HepG2 (cell line): Measurements from ENCODE around the gene ALDH4A1. TPM values are rescaled to one million over a fixed set of nuclear protein-coding genes. Genes with fewer than 3 reads are reported as not detected.

Experiments
- ATAC-seq: fragments of 200-7000 bp; cut with Tn5 transposase; 3 replicates; pipeline ENCODE4 v1.9.1; 2020; ENCODE audit warnings: mild to moderate bottlenecking, moderate library complexity
- BruUV-seq: library from RNA; stranded (reverse); fragments of 400-500 nt; replicated peaks from 2 replicates; lab custom pipeline; 2021; lab: Mats Ljungman, UMichigan
- CTCF ChIA-PET: fragments of 300-600 bp; formaldehyde crosslinking; extraction: SDS; loops from one replicate; lab custom pipeline; 2021; ENCODE audit warnings: low total read pairs, inconsistent platforms, low intra/inter-chr PET ratio; lab: Yijun Ruan, JAX
- POLR2A ChIA-PET: fragments of 350-600 bp; sonication (Branson Sonifier 250); formaldehyde crosslinking; loops from one replicate; lab custom pipeline; 2020; ENCODE audit warnings: antibody characterized with exemption, inconsistent platforms; lab: Yijun Ruan, JAX
- DNase-seq: peaks from one replicate; pipeline ENCODE4 v3.0.0-alpha.2; 2015; ENCODE audit warnings: low spot score
- FAIRE-seq: peaks from 3 replicates; lab custom pipeline; 2011; peaks lifted over from hg19 to GRCh38; lab: Jason Lieb, UNC
- H2AFZ ChIP-seq: one replicate; pipeline ENCODE4 v1.6.1; 2011; ENCODE audit warnings: low read length, inconsistent platforms
- H3K27ac ChIP-seq: fragments of 300-600 bp; 3 replicates; pipeline ENCODE4 v1.8.0; 2011; ENCODE audit warnings: mixed run types, mild to moderate bottlenecking, mixed read lengths, low read length, inconsistent platforms; ENCODE audit not compliant: insufficient read depth; ENCODE audit errors: extremely low read length
- H3K27me3 ChIP-seq, 2 experiments: fragments of 200-600 bp in 1 of 2; 2 replicates in 1 of 2; 3 replicates in 1 of 2; pipeline versions ENCODE4 v1.6.0 to v1.8.0; 2011; ENCODE audit warnings: low read length in 2 of 2, mild to moderate bottlenecking in 2 of 2, moderate library complexity in 2 of 2, inconsistent platforms in 1 of 2; ENCODE audit not compliant: insufficient read depth in 2 of 2, control insufficient read depth in 1 of 2
- H3K36me3 ChIP-seq, 2 experiments: fragments of 200-600 bp in 1 of 2; replicated peaks in 1 of 2; 2 replicates in 1 of 2; 3 replicates in 1 of 2; pipeline versions ENCODE4 v1.5.1 to v1.8.0; 2011; ENCODE audit warnings: low read length in 2 of 2, inconsistent platforms in 1 of 2; ENCODE audit not compliant: insufficient read depth in 2 of 2, control insufficient read depth in 1 of 2
- H3K4me1 ChIP-seq: 2 replicates; pipeline ENCODE4 v1.5.1; 2012; ENCODE audit warnings: low read length, inconsistent platforms; ENCODE audit not compliant: insufficient read depth
- H3K4me2 ChIP-seq: 2 replicates; pipeline ENCODE4 v1.6.0; 2011; ENCODE audit warnings: low read depth, low read length, inconsistent platforms
- H3K4me3 ChIP-seq, 3 experiments: fragments of 200-600 bp in 1 of 3; sonication (generic), shearing (Covaris generic) in 1 of 3; replicated peaks in 1 of 3; 2 replicates each; pipeline ENCODE4 v1.5.1; 2011 to 2016; ENCODE audit warnings: low read length in 3 of 3, inconsistent platforms in 2 of 3, low read depth in 2 of 3, mild to moderate bottlenecking in 2 of 3, control low read depth in 1 of 3, mixed read lengths in 1 of 3; ENCODE audit not compliant: insufficient read depth in 1 of 3
- H3K79me2 ChIP-seq: one replicate; pipeline ENCODE4 v1.6.1; 2011; ENCODE audit warnings: low read length, inconsistent platforms; ENCODE audit not compliant: insufficient read depth
- H3K9ac ChIP-seq: 2 replicates; pipeline ENCODE4 v1.6.0; 2011; ENCODE audit warnings: mild to moderate bottlenecking, low read depth, low read length, inconsistent platforms; ENCODE audit not compliant: insufficient read depth
- H3K9me3 ChIP-seq: 2 replicates; pipeline ENCODE4 v1.5.1; 2012; ENCODE audit warnings: mild to moderate bottlenecking, low read length
- H4K20me1 ChIP-seq: 2 replicates; pipeline ENCODE4 v1.6.0; 2011; ENCODE audit warnings: inconsistent platforms, mild to moderate bottlenecking, low read length, moderate library complexity; ENCODE audit not compliant: insufficient read depth
- CBX2 ChIP-seq, 2 experiments: fragments of 200-600 bp in 1 of 2; sonication (generic); formaldehyde crosslinking in 1 of 2; IDR thresholded peaks; 2 replicates each; pipeline versions ENCODE4 v1.7.0 to v1.8.1; 2018 to 2022; ENCODE audit warnings: low read depth in 2 of 2, low read length in 1 of 2, mild to moderate bottlenecking in 1 of 2, missing genetic modification reagents in 1 of 2
- HDAC6 ChIP-seq: fragments of 200-600 bp; sonication (generic); IDR thresholded peaks from 2 replicates; pipeline ENCODE4 v1.7.0; 2017; ENCODE audit warnings: mild to moderate bottlenecking, antibody characterized with exemption, low read length, low read depth
- KMT2A ChIP-seq: sonication (generic); formaldehyde crosslinking; IDR thresholded peaks from 2 replicates; pipeline ENCODE4 v1.4.0; 2020; ENCODE audit warnings: missing genetic modification reagents
- PHF21A ChIP-seq: sonication (generic); formaldehyde crosslinking; IDR thresholded peaks from 2 replicates; pipeline ENCODE4 v1.5.0; 2020; ENCODE audit warnings: mild to moderate bottlenecking, missing genetic modification reagents
- POLR2AphosphoS5 ChIP-seq: IDR thresholded peaks from 2 replicates; pipeline ENCODE4 v1.6.1; 2012; ENCODE audit warnings: low read depth, low read length
- SALL1 ChIP-seq: sonication (generic); formaldehyde crosslinking; IDR thresholded peaks from 2 replicates; pipeline ENCODE4 v1.8.0; 2022; ENCODE audit warnings: mild to moderate bottlenecking, missing genetic modification reagents
- TFE3 ChIP-seq: IDR thresholded peaks from 2 replicates; pipeline ENCODE4 v1.6.1; 2016
- ZC3H13 ChIP-seq: sonication (generic); formaldehyde crosslinking; IDR thresholded peaks from 2 replicates; pipeline ENCODE4 v1.8.1; 2023; ENCODE audit warnings: mild to moderate bottlenecking, missing genetic modification reagents, moderate library complexity
- ZNF570 ChIP-seq: sonication (generic); formaldehyde crosslinking; IDR thresholded peaks from 2 replicates; pipeline ENCODE4 v1.4.0; 2020; ENCODE audit warnings: mild to moderate bottlenecking, missing genetic modification reagents, borderline replicate concordance
- ZNF619 ChIP-seq: sonication (generic); formaldehyde crosslinking; IDR thresholded peaks from 2 replicates; pipeline ENCODE4 v1.4.0; 2020; ENCODE audit warnings: mild to moderate bottlenecking, missing genetic modification reagents
- WGBS: methylation state at CpG from one replicate; pipeline ENCODE4 v1.1.6; 2017; ENCODE audit warnings: low lambda C conversion rate; 5-methylcytosine and 5-hydroxymethylcytosine counted together
- in situ Hi-C: cut with HindIII; loops from 2 replicates; pipeline ENCODE4 v1.10.0; 2017; ENCODE audit warnings: low pct_unique_long_range_greater_than_20kb; ENCODE audit not compliant: extremely low pct_ligation_motif_present
- intact Hi-C: fragments of 100-400 bp; cut with micrococcal nuclease; formaldehyde crosslinking; loops from one replicate; pipeline ENCODE4 v1.10.0; 2022; ENCODE audit not compliant: unreplicated experiment
- polyA plus RNA-seq, 8 experiments: library from polyadenylated mRNA; depleted of rRNA in 3 of 8; stranded (reverse) in 7 of 8; unstranded in 1 of 8; fragments of >200 nt; fragmentation: Illumina TruSeq in 4 of 8; extraction: Trizol in 4 of 8; gene quantifications; 2 replicates each; pipeline versions ENCODE4 v1.2.1 to v1.2.3, GENCODE V29; 2011 to 2016; ENCODE audit warnings: low read depth in 4 of 8, missing spikeins in 1 of 8, mixed read lengths in 1 of 8; ENCODE audit not compliant: insufficient read depth in 1 of 8
- total RNA-seq, 5 experiments: library from RNA; depleted of rRNA; stranded (reverse); fragments of >200 nt; fragmentation: Illumina TruSeq; extraction: Trizol; gene quantifications; 2 replicates each; pipeline ENCODE4 v1.2.3, GENCODE V29; 2016; ENCODE audit warnings: low read depth in 1 of 5
- TF ChIP-seq, protein P1 (sequence below): sonication (generic); formaldehyde crosslinking; IDR thresholded peaks from 2 replicates; pipeline ENCODE4 v1.4.0; 2020; ENCODE audit warnings: missing genetic modification reagents, borderline replicate concordance

Gene ALDH4A1
- total and polyA plus RNA-seq, 2 of the 13 experiments (the other 11 are each of a cell fraction or from before 2014, with no cell fraction given): 76.4 to 240 TPM

DNA sequence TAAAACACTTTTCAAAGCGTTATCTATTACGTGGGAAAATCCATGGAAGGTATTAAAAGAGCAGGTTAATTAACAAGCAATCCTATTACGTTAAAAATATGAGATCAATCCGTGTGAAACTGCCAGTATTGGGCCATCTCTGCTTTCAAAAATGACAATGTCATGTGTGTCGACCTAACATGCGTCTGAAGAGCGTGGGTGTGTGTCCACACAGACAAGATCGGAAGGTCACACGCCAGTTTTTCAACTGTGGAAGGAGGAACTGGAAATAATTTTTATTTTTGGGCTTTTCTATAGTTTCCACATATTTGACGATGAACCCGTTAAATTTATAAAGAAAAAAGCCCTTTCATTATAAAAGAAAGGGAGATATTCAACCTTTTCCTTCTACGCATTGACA lies 17.6 kb upstream of the ALDH4A1 start (continued):
- TF ChIP-seq TFE3: no peak

GRCh38 chr1:18919197-18919905 lies 17.0 kb upstream of the ALDH4A1 start:
- Histone ChIP-seq H3K4me2 (no peak overlapping the region), H3K79me2 (peaks cover 7% of the 10 kb centered on the region), H2AFZ (no peak overlapping the region), H4K20me1 (no peaks in the 10 kb centered on the region; the same call in 1 of the 2 replicates), H3K4me3 (no peak overlapping the region), H3K36me3 (peaks cover 17 to 58% of the 10 kb centered on the region in 2 experiments; a peak in 4 of 5 replicates), H3K27me3 (no peaks in the 10 kb centered on the region), H3K9ac (no peak overlapping the region), H3K27ac (no peak overlapping the region), H3K4me1 (peaks cover 28% of the 10 kb centered on the region), H3K9me3 (no peaks in the 10 kb centered on the region)
- intact Hi-C loops (no loop called here), in situ Hi-C loops (no loop called here)
- no TSS peak for BruUV-seq
- ATAC-seq (no peak), DNase-seq (no peak), FAIRE-seq (no peak)
- TF ChIP-seq HDAC6 (no peak), ZC3H13 (CRISPR knock-in tag) (no peak)
- ChIA-PET POLR2A (no interaction called here), CTCF (no interaction called here)
- WGBS: 98% methylated on average over 18 of the region's 31 CpGs

DNA sequence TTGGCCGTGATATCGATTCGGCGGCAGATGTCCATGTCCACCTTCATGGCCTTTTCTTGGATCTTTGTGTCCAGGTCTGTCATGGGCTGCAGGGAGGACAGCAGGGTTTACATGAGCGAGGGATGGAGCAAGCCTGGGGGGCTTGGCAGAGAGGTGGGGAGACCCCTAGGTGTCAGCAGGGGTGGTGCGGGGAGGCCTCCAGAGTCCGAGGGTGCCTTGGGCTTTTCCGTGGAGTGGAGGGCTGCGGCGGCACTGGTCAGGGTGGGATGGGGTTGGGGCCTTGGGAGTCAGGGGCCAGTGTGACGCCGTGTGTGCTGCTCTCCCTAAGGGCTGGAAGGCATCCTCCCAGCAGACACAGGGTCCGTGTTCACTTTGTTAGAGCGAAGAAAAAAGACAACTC lies 16.1 kb upstream of the ALDH4A1 start:
- CTCF ChIA-PET: no interaction called here
- TF ChIP-seq ZNF619 (no peak), KMT2A (CRISPR knock-in tag) (no peak), CBX2 (IDR thresholded peaks at IDR 0.05; ENCODE audit: low read depth, low read length) (no peak), CBX2 (CRISPR knock-in tag; IDR thresholded peaks at IDR 0.05; ENCODE audit: low read depth) (no peak), POLR2AphosphoS5 (no peak), PHF21A (CRISPR knock-in tag) (no peak), SALL1 (CRISPR knock-in tag) (no peak), ZNF570 (CRISPR knock-in tag) (no peak)
- TF ChIP-seq, protein P1, sequence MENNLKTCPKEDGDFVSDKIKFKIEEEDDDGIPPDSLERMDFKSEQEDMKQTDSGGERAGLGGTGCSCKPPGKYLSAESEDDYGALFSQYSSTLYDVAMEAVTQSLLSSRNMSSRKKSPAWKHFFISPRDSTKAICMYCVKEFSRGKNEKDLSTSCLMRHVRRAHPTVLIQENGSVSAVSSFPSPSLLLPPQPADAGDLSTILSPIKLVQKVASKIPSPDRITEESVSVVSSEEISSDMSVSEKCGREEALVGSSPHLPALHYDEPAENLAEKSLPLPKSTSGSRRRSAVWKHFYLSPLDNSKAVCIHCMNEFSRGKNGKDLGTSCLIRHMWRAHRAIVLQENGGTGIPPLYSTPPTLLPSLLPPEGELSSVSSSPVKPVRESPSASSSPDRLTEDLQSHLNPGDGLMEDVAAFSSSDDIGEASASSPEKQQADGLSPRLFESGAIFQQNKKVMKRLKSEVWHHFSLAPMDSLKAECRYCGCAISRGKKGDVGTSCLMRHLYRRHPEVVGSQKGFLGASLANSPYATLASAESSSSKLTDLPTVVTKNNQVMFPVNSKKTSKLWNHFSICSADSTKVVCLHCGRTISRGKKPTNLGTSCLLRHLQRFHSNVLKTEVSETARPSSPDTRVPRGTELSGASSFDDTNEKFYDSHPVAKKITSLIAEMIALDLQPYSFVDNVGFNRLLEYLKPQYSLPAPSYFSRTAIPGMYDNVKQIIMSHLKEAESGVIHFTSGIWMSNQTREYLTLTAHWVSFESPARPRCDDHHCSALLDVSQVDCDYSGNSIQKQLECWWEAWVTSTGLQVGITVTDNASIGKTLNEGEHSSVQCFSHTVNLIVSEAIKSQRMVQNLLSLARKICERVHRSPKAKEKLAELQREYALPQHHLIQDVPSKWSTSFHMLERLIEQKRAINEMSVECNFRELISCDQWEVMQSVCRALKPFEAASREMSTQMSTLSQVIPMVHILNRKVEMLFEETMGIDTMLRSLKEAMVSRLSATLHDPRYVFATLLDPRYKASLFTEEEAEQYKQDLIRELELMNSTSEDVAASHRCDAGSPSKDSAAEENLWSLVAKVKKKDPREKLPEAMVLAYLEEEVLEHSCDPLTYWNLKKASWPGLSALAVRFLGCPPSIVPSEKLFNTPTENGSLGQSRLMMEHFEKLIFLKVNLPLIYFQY (CRISPR knock-in tag): no peak

More for the DNA sequence above, 16.1 kb upstream of the ALDH4A1 start:
- H3K36me3 ChIP-seq: peaks cover 17 to 58% of the 10 kb centered on the region in 2 experiments; a peak in 4 of 5 replicates
- no peak overlapping the region for H3K27ac ChIP-seq
- intact Hi-C loops (no loop called here), in situ Hi-C loops (no loop called here)
- 94% methylated on average over 14 of the region's 14 CpGs for WGBS
- no peaks in the 10 kb centered on the region; the same call in 1 of the 2 replicates for H4K20me1 ChIP-seq
- H3K27me3 ChIP-seq: no peaks in the 10 kb centered on the region
- no peaks in the 10 kb centered on the region for H3K9me3 ChIP-seq
- ATAC-seq: no peak
- no peak for DNase-seq
- BruUV-seq: no TSS peak
- peaks cover 6% of the 10 kb centered on the region for H3K79me2 ChIP-seq
- H3K4me2 ChIP-seq: no peak overlapping the region
- no peak overlapping the region for H2AFZ ChIP-seq
- POLR2A ChIA-PET: no interaction called here
- H3K9ac ChIP-seq: no peak overlapping the region
- FAIRE-seq: no peak
- peaks cover 26% of the 10 kb centered on the region for H3K4me1 ChIP-seq
- no peak overlapping the region for H3K4me3 ChIP-seq
